Fibroblast of pulmonary artery (primary cell): Measurements from ENCODE around the gene RHEB.

Experiments used
- DNase-seq: peaks from one replicate; pipeline ENCODE4 v3.0.0-alpha.2; 2010; ENCODE audit warnings: low read depth
- H3K4me3 ChIP-seq: replicated peaks from 2 replicates; pipeline ENCODE4 v1.5.1; 2011; ENCODE audit warnings: low read depth, mild to moderate bottlenecking, control low read depth, low read length, moderate library complexity
- CTCF ChIP-seq: IDR thresholded peaks from 2 replicates; pipeline ENCODE4 v1.5.1; 2011; ENCODE audit warnings: mild to moderate bottlenecking, control low read depth, low read length, inconsistent platforms; ENCODE audit errors: missing control alignments

Gene RHEB

DNA sequence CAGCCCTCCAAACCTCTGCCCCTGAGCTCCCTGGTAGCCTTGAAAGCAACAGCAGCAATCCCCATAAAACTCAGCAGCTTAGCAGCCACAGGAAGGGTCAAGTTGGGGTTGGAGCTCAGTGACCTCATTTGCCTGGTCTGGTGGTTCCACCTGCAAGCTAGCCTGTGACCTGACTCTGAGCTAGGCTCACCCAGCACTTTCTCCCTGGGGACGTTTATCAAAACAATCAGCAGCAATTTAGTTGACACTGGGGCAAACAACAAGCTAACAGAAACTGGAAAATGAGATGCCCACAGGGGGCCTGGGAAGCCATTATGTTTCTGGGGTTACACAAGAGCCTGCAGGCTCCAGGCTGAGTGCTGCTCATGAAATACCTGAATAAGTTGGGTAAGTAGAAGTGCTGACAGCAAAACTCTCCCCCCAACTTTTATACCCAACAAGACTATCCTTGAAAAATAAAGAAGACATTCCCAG, 57.4 kb downstream of the RHEB start:
- no peak for TF ChIP-seq CTCF
- no peak for DNase-seq
- no peak overlapping the region for H3K4me3 ChIP-seq

GRCh38 chr7:151461942-151462230, 57.8 kb downstream of the RHEB start:
- no peak for TF ChIP-seq CTCF
- no peak overlapping the region for H3K4me3 ChIP-seq
- DNase-seq = no peak

- no peak overlapping the region for H3K4me3 ChIP-seq
- TF ChIP-seq CTCF = no peak
- no peak for DNase-seq
Observed at GRCh38 chr7:151461096-151461941, 58.4 kb downstream of the RHEB start.

DNA sequence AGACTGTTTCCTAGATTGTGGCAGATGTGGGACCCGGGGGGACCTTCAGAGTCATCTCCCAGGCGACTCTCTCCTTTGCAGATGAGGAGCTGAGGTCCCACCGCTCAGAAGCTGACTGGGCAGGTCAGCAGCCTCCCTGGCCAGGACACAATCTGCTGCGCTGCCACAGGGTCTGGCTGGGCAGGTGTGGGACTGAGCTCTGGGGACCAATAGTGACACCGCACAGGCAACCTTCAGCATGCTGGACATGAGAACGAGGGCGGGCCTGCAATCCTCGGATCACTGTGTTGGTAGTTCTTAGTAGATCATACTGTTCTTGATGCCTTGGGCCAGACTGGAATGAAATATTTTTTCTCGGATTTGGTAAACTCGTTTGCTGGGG, 59.2 kb downstream of the RHEB start:
- no peak for DNase-seq
- H3K4me3 ChIP-seq = peak overlapping the region; percentile 29
- TF ChIP-seq CTCF = no peak

DNA sequence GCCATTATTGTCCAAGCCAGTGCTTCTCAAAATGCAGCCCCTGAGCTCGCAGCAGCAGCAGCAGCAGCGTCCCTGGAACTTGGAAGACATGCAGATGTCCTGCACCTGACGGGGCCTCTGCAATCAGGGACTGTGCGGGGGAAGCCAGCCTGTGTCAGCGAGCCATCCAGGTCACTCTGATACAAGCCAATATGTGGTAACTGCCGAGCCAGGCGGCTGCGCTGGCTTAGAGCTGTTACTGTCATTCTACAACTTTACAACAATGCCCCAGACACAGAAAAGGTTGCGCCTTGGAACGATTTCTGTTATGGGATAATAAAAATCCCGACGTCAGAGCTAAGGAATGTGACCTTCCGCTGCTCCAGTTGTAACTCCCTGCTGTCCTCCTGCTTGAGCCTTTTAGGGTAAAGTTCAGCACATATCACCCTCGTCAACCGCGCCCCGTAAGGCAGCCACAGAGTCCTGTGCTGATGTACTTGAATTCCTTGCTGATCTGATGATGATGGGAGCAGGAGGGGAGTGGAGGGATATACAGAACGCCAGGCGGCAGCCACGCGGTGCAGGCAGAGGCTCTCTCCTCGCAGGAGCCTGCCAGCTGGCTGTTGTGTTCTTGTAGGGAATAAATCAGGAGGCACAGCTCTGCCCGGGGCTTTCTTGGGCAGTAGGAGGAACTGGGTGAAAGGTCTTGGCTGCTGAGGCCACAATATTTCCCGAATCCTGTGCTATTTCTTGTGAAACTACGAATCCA, 59.8 kb downstream of the RHEB start:
- peak; percentile 94 for DNase-seq
- peak; percentile 48 for TF ChIP-seq CTCF
- H3K4me3 ChIP-seq = peak overlapping the region; percentile 29

GRCh38 chr7:151457534-151457933, 62.2 kb downstream of the RHEB start:
- no peak for DNase-seq
- no peak for TF ChIP-seq CTCF
- H3K4me3 ChIP-seq = no peak overlapping the region
